Naive thymus-derived CD4-positive, alpha-beta T cell (primary cell): Measurements from ENCODE around the gene STON2. TPM values are rescaled to one million over a fixed set of nuclear protein-coding genes. Genes with fewer than 3 reads are reported as not detected.

Source experiments
- ATAC-seq: fragments of 150-1000 bp; cut with Tn5 transposase; 2 replicates; pipeline ENCODE4 v1.10.0; 2021; ENCODE audit warnings: mild to moderate bottlenecking, moderate library complexity
- CTCF ChIA-PET: fragments of 350-600 bp; sonication (Branson Sonifier 250); formaldehyde crosslinking; loops from one replicate; lab custom pipeline; 2021; ENCODE audit warnings: antibody characterized with exemption; lab: Charles Lee
- POLR2A ChIA-PET: fragments of 350-600 bp; sonication (Branson Sonifier 250); formaldehyde crosslinking; loops from one replicate; lab custom pipeline; 2021; ENCODE audit warnings: antibody characterized with exemption, inconsistent platforms; lab: Charles Lee
- DNase-seq, 9 donors: peaks; one replicate each; pipeline versions ENCODE4 v3.0.0 to v3.0.0-alpha.2; 2020 to 2022; ENCODE audit warnings: mixed read lengths in 1 of 9
- H3K27ac ChIP-seq: one replicate; pipeline ENCODE4 v1.7.0; 2013; ENCODE audit warnings: mild to moderate bottlenecking, low read depth, low read length, moderate library complexity
- H3K27me3 ChIP-seq, 2 donors: one replicate each; pipeline ENCODE4 v1.7.0; 2013; ENCODE audit warnings: low read length in 2 of 2, mild to moderate bottlenecking in 2 of 2, moderate library complexity in 2 of 2; ENCODE audit not compliant: control insufficient read depth in 2 of 2, insufficient read depth in 2 of 2
- H3K36me3 ChIP-seq, 3 experiments: 1 replicate in 2 of 3; 2 replicates in 1 of 3; pipeline ENCODE4 v1.7.0; 2013; ENCODE audit warnings: low read length in 3 of 3, mild to moderate bottlenecking in 3 of 3, moderate library complexity in 1 of 3; ENCODE audit not compliant: insufficient read depth in 3 of 3, control insufficient read depth in 2 of 3
- H3K4me1 ChIP-seq, 2 donors: one replicate each; pipeline ENCODE4 v1.7.0; 2013; ENCODE audit warnings: low read length in 2 of 2, mild to moderate bottlenecking in 2 of 2, moderate library complexity in 1 of 2; ENCODE audit not compliant: control insufficient read depth in 2 of 2, insufficient read depth in 2 of 2
- H3K4me3 ChIP-seq: 2 replicates; pipeline ENCODE4 v1.7.0; 2013; ENCODE audit warnings: mild to moderate bottlenecking, low read length
- H3K9me3 ChIP-seq, 3 experiments: 1 replicate in 2 of 3; 2 replicates in 1 of 3; pipeline ENCODE4 v1.7.0; 2013; ENCODE audit warnings: low read length in 3 of 3; ENCODE audit not compliant: control insufficient read depth in 2 of 3
- H3K27ac Mint-ChIP-seq, 9 donors: one replicate each; pipeline ENCODE4 v1.8.0; 2020 to 2022; ENCODE audit warnings: mixed read lengths in 9 of 9, mild to moderate bottlenecking in 8 of 9, moderate library complexity in 5 of 9, inconsistent platforms in 2 of 9
- H3K27me3 Mint-ChIP-seq, 5 donors: one replicate each; pipeline ENCODE4 v1.8.0; 2021 to 2022; ENCODE audit warnings: mixed read lengths in 5 of 5, mild to moderate bottlenecking in 1 of 5
- H3K36me3 Mint-ChIP-seq, 5 donors: one replicate each; pipeline ENCODE4 v1.8.0; 2020 to 2022; ENCODE audit warnings: mixed read lengths in 5 of 5, mild to moderate bottlenecking in 3 of 5, inconsistent platforms in 1 of 5
- H3K4me1 Mint-ChIP-seq, 7 donors: one replicate each; pipeline ENCODE4 v1.8.0; 2020 to 2022; ENCODE audit warnings: mixed read lengths in 7 of 7, mild to moderate bottlenecking in 3 of 7, inconsistent platforms in 1 of 7
- H3K4me3 Mint-ChIP-seq, 10 donors: one replicate each; pipeline ENCODE4 v1.8.0; 2020 to 2022; ENCODE audit warnings: mild to moderate bottlenecking in 10 of 10, mixed read lengths in 10 of 10, moderate library complexity in 6 of 10, inconsistent platforms in 2 of 10
- H3K9me3 Mint-ChIP-seq, 11 donors: one replicate each; pipeline ENCODE4 v1.8.0; 2020 to 2022; ENCODE audit warnings: mixed read lengths in 11 of 11, mild to moderate bottlenecking in 4 of 11, inconsistent platforms in 1 of 11, moderate library complexity in 1 of 11
- intact Hi-C, 2 donors: fragments of 100-400 bp; cut with micrococcal nuclease; formaldehyde crosslinking; loops; one replicate each; pipeline ENCODE4 v1.15.1; 2023
- polyA plus RNA-seq, 2 donors: library from polyadenylated mRNA; unstranded; fragments of 300-500 nt; fragmentation: Illumina TruSeq; gene quantifications; one replicate each; pipeline ENCODE4 v1.2.3, GENCODE V29; 2021
- total RNA-seq, 6 experiments: library from RNA in 5 of 6; stranded (reverse) in 5 of 6; gene quantifications; 1 replicate in 5 of 6; 2 replicates in 1 of 6; pipeline ENCODE4 v1.2.3 and lab custom pipeline; 2021 to 2026

Gene STON2
- total and polyA plus RNA-seq, 7 experiments from 2014 or later, result 0.19 to 3.4 (median 0.65) TPM; not detected in 4

GRCh38 chr14:81220580-81220829 is 179.6 kb downstream of the STON2 start:
- no peak for DNase-seq
- ATAC-seq, result no peak
- POLR2A ChIA-PET, result interaction anchor here (0.6 to 3.5 kb wide), 13 partner anchors 9 to 313 kb away, joined by 3 to 28 read pairs (median 4); partner anchors contain the start of gene SEL1L
- Mint-ChIP-seq H3K27ac (peak overlapping the region; percentile 98 to 100 (median 99)), H3K9me3 (peaks cover 0 to 11% (median 0%) of the 10 kb centered on the region in 11 donors), H3K27me3 (peaks cover 0 to 11% (median 0%) of the 10 kb centered on the region in 5 donors), H3K36me3 (peaks cover 0 to 18% (median 8%) of the 10 kb centered on the region in 5 donors), H3K4me1 (peaks cover 16 to 50% (median 33%) of the 10 kb centered on the region in 7 donors), H3K4me3 (peak overlapping the region; percentile 92 to 99 (median 94))
- Histone ChIP-seq H3K27me3 (no peaks in the 10 kb centered on the region), H3K36me3 (peaks cover 0 to 12% (median 3%) of the 10 kb centered on the region in 3 experiments), H3K9me3 (no peaks in the 10 kb centered on the region), H3K27ac (peak overlapping the region; percentile 93), H3K4me1 (peaks cover 22 to 28% of the 10 kb centered on the region in 2 donors), H3K4me3 (peak overlapping the region; percentile 86)
- intact Hi-C loops, result loop anchor here in 1 of 2 donors (2.0 kb wide), 1 partner anchor 48 kb away; no protein-coding TSS in a partner anchor
- CTCF ChIA-PET, result no interaction called here

DNA sequence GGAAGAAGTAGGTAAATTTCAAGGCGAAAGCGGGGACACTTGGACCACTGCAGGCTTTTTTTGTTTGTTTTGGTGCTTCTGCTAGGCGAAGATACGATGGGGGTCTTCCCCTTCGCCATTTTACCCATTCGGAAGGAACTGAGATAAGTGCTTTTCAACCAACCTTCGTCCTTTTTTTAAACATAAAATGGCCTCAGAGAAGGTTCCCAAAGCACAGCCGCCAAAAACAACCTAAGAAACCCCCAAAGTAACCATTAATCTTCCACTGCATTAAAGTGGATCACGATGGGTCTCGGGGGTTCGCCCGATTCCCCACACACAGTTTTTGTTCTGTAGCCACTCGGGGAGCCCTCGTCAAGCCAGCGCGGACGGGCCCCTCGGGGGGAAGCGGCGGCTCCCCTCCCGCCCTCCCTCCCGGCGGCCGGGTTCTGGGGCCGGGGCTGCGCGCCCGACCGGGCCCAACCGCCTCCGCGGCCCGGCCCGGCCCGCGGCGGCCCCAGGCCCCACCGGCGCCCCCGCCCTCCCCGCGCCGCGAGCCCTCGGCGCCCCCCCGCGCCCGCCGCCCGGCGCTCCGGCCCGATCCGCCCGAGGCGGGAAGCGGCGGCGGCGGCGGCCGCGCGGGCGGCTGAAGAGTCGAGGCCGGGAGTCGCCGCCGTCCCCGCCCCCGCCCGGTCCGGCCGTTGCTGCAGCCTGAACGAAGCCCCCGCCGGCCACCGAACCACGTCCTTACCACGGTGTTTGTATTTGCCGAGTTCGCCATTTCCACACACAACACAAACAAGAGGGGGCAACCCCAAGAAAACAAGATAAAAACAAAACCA is 180.2 kb downstream of the STON2 start:
- Mint-ChIP-seq H3K9me3 (peaks cover 0 to 11% (median 0%) of the 10 kb centered on the region in 11 donors), H3K36me3 (peaks cover 0 to 22% (median 13%) of the 10 kb centered on the region in 5 donors)
- intact Hi-C loops, result loop anchor here (1.0 to 2.0 kb wide), 9 partner anchors 21 to 313 kb away; partner anchors contain the start of genes SEL1L (in 1 of the 2) and TSHR (in 1 of the 2)

DNA sequence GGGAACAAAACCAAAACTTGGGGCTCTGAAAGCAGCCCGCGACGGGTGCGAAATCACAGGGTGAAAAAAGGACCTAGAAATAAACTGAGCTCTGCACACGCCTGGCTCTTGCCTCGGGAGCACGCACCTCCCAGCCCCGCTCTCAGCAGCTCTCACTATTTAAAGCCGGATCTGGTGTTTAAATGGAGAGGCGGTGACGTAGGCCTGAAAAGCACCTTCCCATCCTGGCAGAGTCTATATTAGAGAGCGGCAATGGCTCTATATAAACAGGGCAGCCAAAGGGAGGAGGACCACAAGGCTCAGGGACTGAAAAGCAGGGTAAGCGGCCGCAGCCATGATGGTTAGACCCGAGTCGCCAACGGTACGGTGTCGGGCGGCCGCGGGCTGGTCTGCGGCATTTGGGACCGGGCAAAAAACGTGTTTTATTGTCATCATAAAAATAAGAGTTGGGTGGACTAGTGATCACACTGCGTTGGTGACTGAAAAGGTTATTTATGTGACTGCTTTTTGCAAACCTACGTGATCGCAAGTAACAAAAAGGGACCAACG is 180.8 kb downstream of the STON2 start:
- peaks cover 0 to 11% (median 0%) of the 10 kb centered on the region in 11 donors for H3K9me3 Mint-ChIP-seq
- ChIA-PET POLR2A (interaction anchor here (0.6 to 3.2 kb wide), 17 partner anchors 17 to 321 kb away, joined by 3 to 31 read pairs (median 3); partner anchors contain the start of genes CEP128 and SEL1L), CTCF (interaction anchor here (1.0 to 1.1 kb wide), 2 partner anchors 44 to 245 kb away, joined by 3 read pairs; no protein-coding TSS in a partner anchor)
- Histone ChIP-seq H3K36me3 (peaks cover 6 to 19% (median 9%) of the 10 kb centered on the region in 3 experiments), H3K27me3 (no peaks in the 10 kb centered on the region), H3K4me1 (peaks cover 22 to 28% of the 10 kb centered on the region in 2 donors), H3K27ac (peak overlapping the region; percentile 97), H3K4me3 (peak overlapping the region; percentile 86), H3K9me3 (no peaks in the 10 kb centered on the region)
- H3K4me1 Mint-ChIP-seq, result peaks cover 16 to 59% (median 40%) of the 10 kb centered on the region in 7 donors
- H3K4me3 Mint-ChIP-seq, result peak overlapping the region; percentile 92 to 100 (median 99)
- H3K27ac Mint-ChIP-seq, result peak overlapping the region; percentile 98 to 100 (median 100)
- ATAC-seq (peak; percentile 72), DNase-seq (peak; percentile 80 to 96 (median 88))
- intact Hi-C loops, result loop anchor here (1.0 to 2.0 kb wide), 8 partner anchors 20 to 314 kb away; partner anchors contain the start of genes SEL1L (in 1 of the 2) and TSHR (in 1 of the 2)
- H3K27me3 Mint-ChIP-seq, result peaks cover 0 to 11% (median 0%) of the 10 kb centered on the region in 5 donors
- H3K36me3 Mint-ChIP-seq, result peaks cover 0 to 25% (median 16%) of the 10 kb centered on the region in 5 donors

More for the DNA sequence above, 180.2 kb downstream of the STON2 start:
- ATAC-seq (peak; percentile 6), DNase-seq (peak in 8 of 9 donors; percentile 55 to 79 (median 70))
- H3K4me1 Mint-ChIP-seq, result peaks cover 16 to 55% (median 37%) of the 10 kb centered on the region in 7 donors
- Histone ChIP-seq H3K27ac (peak overlapping the region; percentile 97), H3K36me3 (peaks cover 4 to 16% (median 9%) of the 10 kb centered on the region in 3 experiments), H3K4me3 (peak overlapping the region; percentile 86), H3K9me3 (no peaks in the 10 kb centered on the region), H3K4me1 (peaks cover 22 to 28% of the 10 kb centered on the region in 2 donors), H3K27me3 (no peaks in the 10 kb centered on the region)
- H3K27ac Mint-ChIP-seq, result peak overlapping the region; percentile 98 to 100 (median 100)
- ChIA-PET CTCF (interaction anchor here (1.1 kb wide), 1 partner anchor 245 kb away, joined by 3 read pairs; no protein-coding TSS in a partner anchor), POLR2A (interaction anchor here (0.6 to 3.5 kb wide), 9 partner anchors 9 to 245 kb away, joined by 3 to 31 read pairs (median 4); no protein-coding TSS in a partner anchor)
- peaks cover 0 to 11% (median 0%) of the 10 kb centered on the region in 5 donors for H3K27me3 Mint-ChIP-seq
- peak overlapping the region; percentile 92 to 100 (median 99) for H3K4me3 Mint-ChIP-seq

- Mint-ChIP-seq H3K36me3 (peaks cover 5 to 60% (median 30%) of the 10 kb centered on the region in 5 donors), H3K4me1 (peaks cover 32 to 66% (median 56%) of the 10 kb centered on the region in 7 donors), H3K27me3 (no peaks in the 10 kb centered on the region), H3K4me3 (no peak overlapping the region), H3K9me3 (no peaks in the 10 kb centered on the region), H3K27ac (peak overlapping the region in 2 of 9 donors; percentile 23 to 72)
- peak; percentile 82 for ATAC-seq
- H3K27ac ChIP-seq, result no peak overlapping the region
- no peaks in the 10 kb centered on the region for H3K27me3 ChIP-seq
- no peaks in the 10 kb centered on the region for H3K9me3 ChIP-seq
- CTCF ChIA-PET, result no interaction called here
- H3K4me1 ChIP-seq, result no peaks in the 10 kb centered on the region
- POLR2A ChIA-PET, result interaction anchor here (1.1 to 1.2 kb wide), 2 partner anchors 10 to 16 kb away, joined by 3 to 7 read pairs; partner anchors contain the start of gene GTF2A1
- peak in 6 of 9 donors; percentile 5 to 37 (median 18) for DNase-seq
- no peak overlapping the region for H3K4me3 ChIP-seq
- H3K36me3 ChIP-seq, result peaks cover 9 to 43% (median 10%) of the 10 kb centered on the region in 3 experiments
- intact Hi-C loops, result loop anchor here (1.0 kb wide), 2 partner anchors 216 to 258 kb away; no protein-coding TSS in a partner anchor
Measured at GRCh38 chr14:81211844-81212243, 188.3 kb downstream of the STON2 start.

Other genes starting within 250 kb of the STON2 start
- gene GTF2A1, start 179.4 kb downstream of the STON2 start, total RNA-seq, result 10 to 100 TPM; 21.5 to 39.2 (median 33.7) TPM
- gene GTF2A1, start 179.4 kb downstream of the STON2 start, polyA plus RNA-seq, result 10 to 100 TPM in 1 of 2 donors, 1 to 10 TPM in 1; 8.4 to 12.3 TPM
- 10 to 100 TPM; 43.5 to 72.2 (median 57.0) TPM for gene SEL1L, start 133.5 kb upstream of the STON2 start, total RNA-seq
- 10 to 100 TPM; 15.4 to 17.7 TPM for gene SEL1L, start 133.5 kb upstream of the STON2 start, polyA plus RNA-seq